ENCODE data around the gene MAP4.
"Not testable (repeated sequence)": the region's sequence is repeated elsewhere in the genome, so short reads cannot be mapped to it uniquely, and the experiment has no call there.

The MAP4 gene

GRCh38 chr3:48015431-48016180, 610 bp downstream of the MAP4 start:
- DNase-seq (ENCODE audit: low read depth in 2 of 2): no peak

GRCh38 chr3:48014358-48014757, 1.9 kb downstream of the MAP4 start:
- DNase-seq (ENCODE audit: low read depth in 2 of 2): no peak

GRCh38 chr3:48013288-48013980, 2.8 kb downstream of the MAP4 start:
- no peak for DNase-seq (ENCODE audit: low read depth in 2 of 2)

GRCh38 chr3:48012659-48013058, 3.6 kb downstream of the MAP4 start:
- DNase-seq (ENCODE audit: low read depth in 2 of 2): no peak

GRCh38 chr3:48008066-48008465, 8.2 kb downstream of the MAP4 start:
- not testable (repeated sequence) for DNase-seq (ENCODE audit: low read depth in 2 of 2)

- DNase-seq (ENCODE audit: low read depth in 2 of 2): not testable (repeated sequence)
Observed at GRCh38 chr3:48007361-48007760, 8.9 kb downstream of the MAP4 start.

- DNase-seq (ENCODE audit: low read depth in 2 of 2): not testable (repeated sequence)
Observed at GRCh38 chr3:48006794-48007193, 9.4 kb downstream of the MAP4 start.

- DNase-seq (ENCODE audit: low read depth in 2 of 2): no peak
Observed at GRCh38 chr3:48004694-48005093, 11.5 kb downstream of the MAP4 start.

GRCh38 chr3:48002787-48003186, 13.4 kb downstream of the MAP4 start:
- no peak for DNase-seq (ENCODE audit: low read depth in 2 of 2)

- no peak for DNase-seq (ENCODE audit: low read depth in 2 of 2)
Observed at GRCh38 chr3:48001991-48002390, 14.2 kb downstream of the MAP4 start.

GRCh38 chr3:48000212-48000611, 16.0 kb downstream of the MAP4 start:
- DNase-seq (ENCODE audit: low read depth in 2 of 2): no peak

- no peak for DNase-seq (ENCODE audit: low read depth in 2 of 2)
Observed at GRCh38 chr3:47996440-47996839, 19.8 kb downstream of the MAP4 start.

GRCh38 chr3:47994180-47994579, 22.0 kb downstream of the MAP4 start:
- DNase-seq (ENCODE audit: low read depth in 2 of 2): no peak

GRCh38 chr3:47991341-47991740, 24.9 kb downstream of the MAP4 start:
- no peak for DNase-seq (ENCODE audit: low read depth in 2 of 2)

- DNase-seq (ENCODE audit: low read depth in 2 of 2): peak; percentile 15 to 33
Observed at GRCh38 chr3:47989981-47990440, 26.2 kb downstream of the MAP4 start.

GRCh38 chr3:47985381-47985780, 30.8 kb downstream of the MAP4 start:
- no peak for DNase-seq (ENCODE audit: low read depth in 2 of 2)

- DNase-seq (ENCODE audit: low read depth in 2 of 2): no peak
Observed at GRCh38 chr3:47984075-47984728, 32.0 kb downstream of the MAP4 start.

GRCh38 chr3:47980795-47981194, 35.4 kb downstream of the MAP4 start:
- no peak for DNase-seq (ENCODE audit: low read depth in 2 of 2)

- DNase-seq (ENCODE audit: low read depth in 2 of 2): no peak
Observed at GRCh38 chr3:47979070-47979469, 37.1 kb downstream of the MAP4 start.

- no peak for DNase-seq (ENCODE audit: low read depth in 2 of 2)
Observed at GRCh38 chr3:47978386-47978785, 37.8 kb downstream of the MAP4 start.

- DNase-seq (ENCODE audit: low read depth in 2 of 2): no peak
Observed at GRCh38 chr3:47976135-47976732, 40.0 kb downstream of the MAP4 start.

- DNase-seq (ENCODE audit: low read depth in 2 of 2): no peak
Observed at GRCh38 chr3:47974974-47975470, 41.2 kb downstream of the MAP4 start.

Data from stimulated activated CD8-positive, alpha-beta memory T cell treated with anti-CD3 and anti-CD28 coated beads, Interleukin-2, amount 100 ng/mL, for 48 hours (primary cell).